Measurements from ENCODE around the gene OR2T27.
"Not testable (repeated sequence)": the region's sequence is repeated elsewhere in the genome, so short reads cannot be mapped to it uniquely, and the experiment has no call there.

GRCh38 chr1:248639652-248640051 lies 15.7 kb downstream of the OR2T27 start:
- not testable (repeated sequence) for TF ChIP-seq CTCF, POLR2A (IDR thresholded peaks at IDR 0.05)

All from testis (tissue), 2 donors.